WTC11 (cell line): ENCODE data around the gene PBX3.

Experiments
- CTCF ChIP-seq: fragments of 200-600 bp; IDR thresholded peaks from 2 replicates; pipeline ENCODE4 v1.8.0; 2022; ENCODE audit warnings: antibody characterized with exemption
- KAT7 ChIP-seq: sonication (generic); formaldehyde crosslinking; IDR thresholded peaks from 2 replicates; pipeline ENCODE4 v1.8.1; 2023; ENCODE audit warnings: missing genetic modification reagents, mild to moderate bottlenecking, borderline replicate concordance
- ZBTB43 ChIP-seq: sonication (generic); formaldehyde crosslinking; IDR thresholded peaks from 2 replicates; pipeline ENCODE4 v1.8.1; 2023; ENCODE audit warnings: mild to moderate bottlenecking, missing genetic modification reagents

GRCh38 chr9:125972012-125972729 is 225.0 kb downstream of the PBX3 start:
- TF ChIP-seq ZBTB43 (CRISPR knock-in tag) (no peak), KAT7 (CRISPR knock-in tag) (no peak), CTCF (no peak)
